ENCODE data around the gene SCOC. TPM values are rescaled to one million over a fixed set of nuclear protein-coding genes. Genes with fewer than 3 reads are reported as not detected.
"Not testable (repeated sequence)": the region's sequence is repeated elsewhere in the genome, so short reads cannot be mapped to it uniquely, and the experiment has no call there.

The SCOC gene
- total RNA-seq, 1 donor from 2014 or later, result 13.6 TPM

DNA sequence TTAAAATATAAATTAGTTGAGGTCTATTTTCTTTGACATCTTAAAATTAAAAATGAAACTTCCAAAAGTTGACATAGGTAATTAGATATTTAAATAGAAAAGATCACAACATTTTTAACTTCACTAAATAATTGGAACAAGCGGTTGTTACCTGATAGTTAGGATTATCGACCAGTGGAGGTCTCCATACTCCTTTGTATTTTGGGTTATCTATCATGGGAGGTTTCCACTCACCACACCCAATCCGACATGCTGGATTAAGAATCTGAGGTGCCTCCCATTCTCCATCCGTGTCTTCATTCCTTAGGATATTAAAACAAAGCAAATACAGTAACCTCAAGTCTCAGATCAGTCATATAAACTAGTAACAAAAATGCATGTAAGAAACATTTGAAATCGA, 22.2 kb downstream of the SCOC start:
- no peaks in the 10 kb centered on the region for H3K36me3 ChIP-seq (ENCODE audit: control insufficient read depth in 3 of 3, insufficient read depth in 3 of 3, low read length in 3 of 3)
- H3K9ac ChIP-seq (ENCODE audit: low read depth in 1 of 3, low read length in 3 of 3), result no peak overlapping the region
- H3K4me3 ChIP-seq (ENCODE audit: low read length in 3 of 3), result no peak overlapping the region
- H3K9me3 ChIP-seq (ENCODE audit: control insufficient read depth in 3 of 3, low read length in 3 of 3), result no peaks in the 10 kb centered on the region
- H3K4me1 ChIP-seq (ENCODE audit: control insufficient read depth in 3 of 3, insufficient read depth in 3 of 3, low read length in 3 of 3), result no peaks in the 10 kb centered on the region
- no peak overlapping the region for H3K27ac ChIP-seq (ENCODE audit: low read depth, low read length)
- no peaks in the 10 kb centered on the region for H3K27me3 ChIP-seq (ENCODE audit: control insufficient read depth in 3 of 3, insufficient read depth in 3 of 3, low read length in 3 of 3)

DNA sequence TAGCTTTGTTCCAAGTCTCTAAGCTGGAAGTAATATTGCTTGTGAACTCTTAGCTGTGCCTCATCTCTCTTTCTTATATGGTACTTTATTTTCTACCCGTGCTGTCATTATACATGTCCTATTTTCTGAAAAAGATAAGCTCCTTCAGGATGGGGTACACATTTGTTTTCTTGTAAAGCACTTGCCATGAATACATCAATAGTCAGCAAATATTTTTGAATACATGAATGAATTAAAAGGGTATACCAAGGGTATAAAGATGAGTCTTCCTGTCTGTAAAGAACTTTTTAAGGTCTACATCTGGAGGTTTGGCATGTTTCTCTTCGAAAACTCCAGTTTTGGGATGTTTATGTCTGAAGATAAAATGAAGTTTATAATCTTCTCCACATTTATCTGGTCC, 26.7 kb downstream of the SCOC start:
- Histone ChIP-seq H3K9ac (ENCODE audit: low read depth in 1 of 3, low read length in 3 of 3) (no peak overlapping the region), H3K4me1 (ENCODE audit: control insufficient read depth in 3 of 3, insufficient read depth in 3 of 3, low read length in 3 of 3) (no peaks in the 10 kb centered on the region), H3K27me3 (ENCODE audit: control insufficient read depth in 3 of 3, insufficient read depth in 3 of 3, low read length in 3 of 3) (no peaks in the 10 kb centered on the region), H3K9me3 (ENCODE audit: control insufficient read depth in 3 of 3, low read length in 3 of 3) (no peaks in the 10 kb centered on the region), H3K36me3 (ENCODE audit: control insufficient read depth in 3 of 3, insufficient read depth in 3 of 3, low read length in 3 of 3) (no peaks in the 10 kb centered on the region), H3K4me3 (ENCODE audit: low read length in 3 of 3) (no peak overlapping the region), H3K27ac (ENCODE audit: low read depth, low read length) (no peak overlapping the region)

DNA sequence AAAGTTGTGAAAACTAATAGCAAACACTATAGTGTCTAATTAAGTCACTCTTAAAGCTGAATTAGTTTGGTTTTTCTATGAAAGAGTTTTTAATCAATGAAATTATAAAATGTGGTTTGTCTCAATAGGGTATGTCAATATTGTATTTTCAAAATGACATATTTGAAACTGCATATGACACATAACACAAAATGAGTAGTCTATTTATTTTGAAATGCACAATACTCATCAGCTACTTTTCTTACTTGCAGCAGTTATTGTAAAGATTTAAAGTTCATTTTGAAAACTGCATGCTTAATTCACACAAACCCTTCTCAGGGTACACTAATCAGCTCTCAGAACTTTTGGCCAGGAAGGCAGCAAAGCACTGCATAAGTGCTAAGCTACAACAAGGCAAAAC, 32.8 kb downstream of the SCOC start:
- Histone ChIP-seq H3K36me3 (ENCODE audit: control insufficient read depth in 3 of 3, insufficient read depth in 3 of 3, low read length in 3 of 3) (no peaks in the 10 kb centered on the region), H3K9ac (ENCODE audit: low read depth in 1 of 3, low read length in 3 of 3) (no peak overlapping the region), H3K4me1 (ENCODE audit: control insufficient read depth in 3 of 3, insufficient read depth in 3 of 3, low read length in 3 of 3) (no peaks in the 10 kb centered on the region), H3K9me3 (ENCODE audit: control insufficient read depth in 3 of 3, low read length in 3 of 3) (no peaks in the 10 kb centered on the region), H3K27me3 (ENCODE audit: control insufficient read depth in 3 of 3, insufficient read depth in 3 of 3, low read length in 3 of 3) (no peaks in the 10 kb centered on the region), H3K4me3 (ENCODE audit: low read length in 3 of 3) (no peak overlapping the region), H3K27ac (ENCODE audit: low read depth, low read length) (no peak overlapping the region)

DNA sequence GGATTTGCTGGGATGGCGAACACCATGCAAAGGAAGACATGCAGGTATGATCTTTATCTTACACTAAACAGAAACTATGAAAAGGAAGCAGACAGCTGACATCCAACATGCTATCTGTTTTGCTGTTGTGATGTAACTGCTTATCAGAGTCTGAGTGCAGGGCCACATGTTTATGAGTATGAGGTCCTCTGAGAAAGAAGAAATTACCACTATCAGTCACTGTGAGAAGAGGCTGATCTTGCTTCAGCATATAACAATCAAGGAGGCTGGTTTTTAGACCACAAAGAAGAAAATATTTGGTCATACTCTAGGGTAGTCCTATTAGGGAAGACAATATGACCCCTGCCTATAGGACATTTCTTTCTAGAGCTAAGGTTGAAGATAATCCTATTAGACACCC, 35.5 kb downstream of the SCOC start:
- no peaks in the 10 kb centered on the region for H3K36me3 ChIP-seq (ENCODE audit: control insufficient read depth in 3 of 3, insufficient read depth in 3 of 3, low read length in 3 of 3)
- H3K9ac ChIP-seq (ENCODE audit: low read depth in 1 of 3, low read length in 3 of 3), result no peak overlapping the region
- H3K4me3 ChIP-seq (ENCODE audit: low read length in 3 of 3), result no peak overlapping the region
- no peak overlapping the region for H3K27ac ChIP-seq (ENCODE audit: low read depth, low read length)
- H3K9me3 ChIP-seq (ENCODE audit: control insufficient read depth in 3 of 3, low read length in 3 of 3), result no peaks in the 10 kb centered on the region
- H3K27me3 ChIP-seq (ENCODE audit: control insufficient read depth in 3 of 3, insufficient read depth in 3 of 3, low read length in 3 of 3), result no peaks in the 10 kb centered on the region
- H3K4me1 ChIP-seq (ENCODE audit: control insufficient read depth in 3 of 3, insufficient read depth in 3 of 3, low read length in 3 of 3), result no peaks in the 10 kb centered on the region

DNA sequence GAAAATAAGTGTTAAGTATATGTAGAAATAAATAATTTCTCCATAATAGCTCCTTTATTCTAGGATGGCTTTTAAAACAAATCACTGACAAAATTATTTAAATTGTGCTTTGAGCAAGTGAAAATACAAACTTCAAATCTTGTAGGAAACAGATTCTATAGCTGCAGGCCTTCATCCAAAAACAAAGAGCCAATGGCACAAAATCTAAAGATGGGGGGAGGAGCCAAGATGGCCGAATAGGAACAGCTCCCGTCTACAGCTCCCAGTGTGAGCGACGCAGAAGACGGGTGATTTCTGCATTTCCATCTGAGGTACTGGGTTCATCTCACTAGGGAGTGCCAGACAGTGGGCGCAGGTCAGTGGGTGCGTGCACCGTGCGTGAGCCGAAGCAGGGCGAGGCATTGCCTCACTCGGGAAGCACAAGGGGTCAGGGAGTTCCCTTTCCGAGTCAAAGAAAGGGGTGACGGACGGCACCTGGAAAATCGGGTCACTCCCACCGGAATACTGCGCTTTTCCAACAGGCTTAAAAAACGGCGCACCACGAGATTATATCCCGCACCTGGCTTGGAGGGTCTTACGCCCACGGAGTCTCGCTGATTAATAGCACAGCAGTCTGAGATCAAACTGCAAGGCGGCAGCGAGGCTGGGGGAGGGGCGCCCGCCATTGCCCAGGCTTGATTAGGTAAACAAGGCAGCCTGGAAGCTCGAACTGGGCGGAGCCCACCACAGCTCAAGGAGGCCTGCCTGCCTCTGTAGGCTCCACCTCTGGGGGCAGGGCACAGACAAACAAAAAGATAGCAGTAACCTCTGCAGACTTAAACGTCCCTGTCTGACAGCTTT, 39.9 kb downstream of the SCOC start:
- not testable (repeated sequence) for H3K27me3 ChIP-seq (ENCODE audit: control insufficient read depth in 3 of 3, insufficient read depth in 3 of 3, low read length in 3 of 3); H3K27ac ChIP-seq (ENCODE audit: low read depth, low read length); H3K4me3 ChIP-seq (ENCODE audit: low read length in 3 of 3); H3K36me3 ChIP-seq (ENCODE audit: control insufficient read depth in 3 of 3, insufficient read depth in 3 of 3, low read length in 3 of 3); H3K9me3 ChIP-seq (ENCODE audit: control insufficient read depth in 3 of 3, low read length in 3 of 3); H3K9ac ChIP-seq (ENCODE audit: low read depth in 1 of 3, low read length in 3 of 3); H3K4me1 ChIP-seq (ENCODE audit: control insufficient read depth in 3 of 3, insufficient read depth in 3 of 3, low read length in 3 of 3)

DNA sequence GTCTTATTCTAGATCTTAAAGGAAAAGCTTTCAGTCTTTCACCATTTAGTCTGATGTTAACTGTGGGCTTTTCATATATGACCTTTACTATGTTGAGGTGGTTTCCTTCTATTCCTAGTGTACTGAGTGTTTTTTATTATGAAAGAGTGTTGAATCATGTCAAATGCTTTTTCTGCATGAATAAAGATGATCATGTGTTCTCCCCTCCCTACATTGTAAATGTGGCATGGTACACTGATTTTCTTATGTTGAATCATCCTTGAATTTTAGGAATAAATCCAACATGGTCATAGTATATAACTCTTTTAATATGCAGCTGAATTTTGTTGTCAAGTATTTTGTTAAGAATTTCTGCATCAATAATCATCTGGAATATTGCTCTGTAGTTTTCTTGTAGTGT, 49.7 kb downstream of the SCOC start:
- H3K36me3 ChIP-seq (ENCODE audit: control insufficient read depth in 3 of 3, insufficient read depth in 3 of 3, low read length in 3 of 3), result no peaks in the 10 kb centered on the region
- H3K9ac ChIP-seq (ENCODE audit: low read depth in 1 of 3, low read length in 3 of 3), result no peak overlapping the region
- no peak overlapping the region for H3K27ac ChIP-seq (ENCODE audit: low read depth, low read length)
- peaks cover 3 to 11% (median 5%) of the 10 kb centered on the region in 3 donors for H3K4me1 ChIP-seq (ENCODE audit: control insufficient read depth in 3 of 3, insufficient read depth in 3 of 3, low read length in 3 of 3)
- no peaks in the 10 kb centered on the region for H3K9me3 ChIP-seq (ENCODE audit: control insufficient read depth in 3 of 3, low read length in 3 of 3)
- no peak overlapping the region for H3K4me3 ChIP-seq (ENCODE audit: low read length in 3 of 3)
- H3K27me3 ChIP-seq (ENCODE audit: control insufficient read depth in 3 of 3, insufficient read depth in 3 of 3, low read length in 3 of 3), result peaks cover 0 to 15% (median 0%) of the 10 kb centered on the region in 3 donors

DNA sequence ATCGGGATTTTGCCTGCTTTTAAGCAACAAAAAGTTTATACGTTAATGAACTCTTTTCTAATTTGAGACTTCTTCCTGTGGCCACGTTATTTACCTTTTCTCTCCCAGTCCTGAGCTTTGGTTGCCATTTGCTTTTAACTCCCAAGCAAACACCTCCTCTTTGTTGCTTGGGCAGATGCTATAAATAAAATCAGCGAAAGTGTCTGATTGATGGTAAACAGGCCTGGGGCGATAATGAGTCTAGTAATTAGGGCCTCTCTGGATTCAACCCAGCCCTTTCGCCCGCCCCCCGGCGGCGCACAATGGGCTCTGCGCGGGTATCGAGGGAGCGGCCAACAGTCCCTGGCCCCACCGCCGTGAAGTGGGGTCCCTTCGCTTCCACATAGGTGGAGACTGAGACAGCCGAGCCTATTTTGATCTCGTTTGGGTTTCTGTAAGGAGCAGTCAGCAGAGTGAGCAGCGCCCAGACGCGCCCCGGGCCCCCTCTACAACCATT, 53.2 kb downstream of the SCOC start:
- Histone ChIP-seq H3K27ac (ENCODE audit: low read depth, low read length) (no peak overlapping the region), H3K9ac (ENCODE audit: low read depth in 1 of 3, low read length in 3 of 3) (peak overlapping the region; percentile 43 to 77 (median 61))

DNA sequence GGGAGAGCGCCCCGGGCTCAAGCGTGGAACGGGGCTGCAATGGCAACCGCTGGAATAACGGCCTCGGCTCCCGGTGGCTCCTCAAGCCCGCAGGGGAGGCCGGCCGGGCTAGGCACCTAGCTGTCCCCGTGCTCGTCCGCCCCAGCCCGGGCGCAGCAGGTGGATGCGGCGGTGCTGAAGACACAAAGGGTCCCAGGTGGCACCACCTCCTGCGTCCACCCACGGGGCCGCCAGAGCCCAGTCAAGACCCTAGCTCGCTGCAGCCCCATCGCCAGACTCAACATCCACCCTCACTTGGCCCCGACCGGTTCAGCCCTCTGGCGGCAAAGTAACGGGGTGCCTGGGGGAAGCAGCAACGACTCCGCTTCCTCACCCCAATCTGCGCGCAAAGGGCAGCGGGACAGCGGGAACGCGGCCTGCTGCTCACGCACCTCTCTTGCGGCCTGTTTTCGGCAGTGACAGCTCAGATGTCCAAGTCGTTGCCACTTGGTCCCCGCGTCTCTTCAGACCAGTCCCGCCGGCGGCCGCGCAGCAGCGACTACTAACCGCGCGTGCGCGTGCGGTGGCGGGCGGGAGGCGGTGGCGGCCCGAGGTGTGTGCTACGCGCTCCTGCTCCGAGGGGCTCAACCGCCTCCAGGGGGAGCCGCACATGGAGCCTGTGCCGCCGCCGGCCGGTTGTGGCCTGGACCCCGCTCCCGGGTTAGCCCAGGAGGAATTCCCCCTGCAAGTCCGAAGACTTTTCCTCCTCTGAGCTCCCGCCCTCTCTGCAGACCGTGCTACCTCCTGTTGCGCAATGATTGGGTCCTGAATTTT, 53.9 kb downstream of the SCOC start, which contains the start of gene CLGN:
TSS of gene CLGN (minus strand) at position 543 of the 813 bp plus-strand sequence. CDS start 14,570 bp downstream, outside the sequence.
- Histone ChIP-seq H3K36me3 (ENCODE audit: control insufficient read depth in 3 of 3, insufficient read depth in 3 of 3, low read length in 3 of 3) (no peaks in the 10 kb centered on the region), H3K27ac (ENCODE audit: low read depth, low read length) (no peak within 1 kb of the TSS), H3K4me1 (ENCODE audit: control insufficient read depth in 3 of 3, insufficient read depth in 3 of 3, low read length in 3 of 3) (peaks cover 3 to 11% (median 5%) of the 10 kb centered on the region in 3 donors), H3K27me3 (ENCODE audit: control insufficient read depth in 3 of 3, insufficient read depth in 3 of 3, low read length in 3 of 3) (peaks cover 0 to 15% (median 0%) of the 10 kb centered on the region in 3 donors), H3K9me3 (ENCODE audit: control insufficient read depth in 3 of 3, low read length in 3 of 3) (no peaks in the 10 kb centered on the region), H3K9ac (ENCODE audit: low read depth in 1 of 3, low read length in 3 of 3) (peak within 1 kb of the TSS; percentile 43 to 77 (median 61)), H3K4me3 (ENCODE audit: low read length in 3 of 3) (peak within 1 kb of the TSS; percentile 80 to 94 (median 87))

More for the DNA sequence above, 53.2 kb downstream of the SCOC start:
- peaks cover 0 to 15% (median 0%) of the 10 kb centered on the region in 3 donors for H3K27me3 ChIP-seq (ENCODE audit: control insufficient read depth in 3 of 3, insufficient read depth in 3 of 3, low read length in 3 of 3)
- H3K4me3 ChIP-seq (ENCODE audit: low read length in 3 of 3), result peak overlapping the region; percentile 80 to 94 (median 87)
- peaks cover 3 to 11% (median 5%) of the 10 kb centered on the region in 3 donors for H3K4me1 ChIP-seq (ENCODE audit: control insufficient read depth in 3 of 3, insufficient read depth in 3 of 3, low read length in 3 of 3)
- H3K9me3 ChIP-seq (ENCODE audit: control insufficient read depth in 3 of 3, low read length in 3 of 3), result no peaks in the 10 kb centered on the region
- H3K36me3 ChIP-seq (ENCODE audit: control insufficient read depth in 3 of 3, insufficient read depth in 3 of 3, low read length in 3 of 3), result no peaks in the 10 kb centered on the region

DNA sequence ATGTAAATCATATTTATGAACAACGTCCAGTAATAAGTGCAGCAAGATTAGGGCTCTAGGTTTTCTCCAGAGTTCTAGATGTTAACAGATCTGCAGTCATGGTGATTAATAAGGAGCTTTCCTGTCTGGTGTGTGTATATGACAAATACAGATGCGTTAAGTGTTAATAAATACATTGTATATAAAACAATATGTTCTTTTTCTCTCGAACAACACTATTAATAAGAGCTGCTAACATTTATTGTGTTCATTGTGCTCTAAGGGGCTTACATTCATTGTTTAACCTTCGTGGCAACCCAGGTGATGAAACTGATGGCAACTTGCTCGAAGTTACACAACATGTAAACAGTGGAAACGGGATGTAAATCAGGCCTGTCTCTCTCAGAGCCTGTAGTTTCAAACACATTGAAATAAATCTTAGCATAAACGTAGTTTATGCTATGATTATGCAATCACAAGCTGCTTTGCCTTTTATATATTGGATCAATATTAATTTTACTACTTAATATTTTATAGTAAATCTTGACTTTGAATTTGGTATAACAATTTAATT, 54.5 kb downstream of the SCOC start:
- Histone ChIP-seq H3K4me1 (ENCODE audit: control insufficient read depth in 3 of 3, insufficient read depth in 3 of 3, low read length in 3 of 3) (peaks cover 3 to 11% (median 5%) of the 10 kb centered on the region in 3 donors), H3K27ac (ENCODE audit: low read depth, low read length) (no peak overlapping the region), H3K9ac (ENCODE audit: low read depth in 1 of 3, low read length in 3 of 3) (peak overlapping the region; percentile 43 to 77 (median 45)), H3K36me3 (ENCODE audit: control insufficient read depth in 3 of 3, insufficient read depth in 3 of 3, low read length in 3 of 3) (no peaks in the 10 kb centered on the region), H3K27me3 (ENCODE audit: control insufficient read depth in 3 of 3, insufficient read depth in 3 of 3, low read length in 3 of 3) (peaks cover 0 to 15% (median 0%) of the 10 kb centered on the region in 3 donors), H3K4me3 (ENCODE audit: low read length in 3 of 3) (peak overlapping the region; percentile 80 to 94 (median 87)), H3K9me3 (ENCODE audit: control insufficient read depth in 3 of 3, low read length in 3 of 3) (no peaks in the 10 kb centered on the region)

Data from skeletal muscle tissue (tissue), 4 donors.